GF-D8 (cell line): Measurements from ENCODE around the gene RBX1.
"Not testable (repeated sequence)": the region's sequence is repeated elsewhere in the genome, so short reads cannot be mapped to it uniquely, and the experiment has no call there.

Experiments
- DNase-seq: peaks from one replicate; lab custom pipeline; 2025; lab: John Stamatoyannopoulos, UW

Gene RBX1

GRCh38 chr22:40950962-40951794, at the start of gene RBX1:
TSS of gene RBX1 (plus strand) at chr22:40951378. CDS start at chr22:40951399, 21 bp downstream.
- DNase-seq = peak; percentile 94

GRCh38 chr22:40904101-40904500, 47.1 kb upstream of the RBX1 start:
- no peak for DNase-seq

GRCh38 chr22:40908895-40909294, 42.3 kb upstream of the RBX1 start:
- no peak for DNase-seq

GRCh38 chr22:40911772-40912171, 39.4 kb upstream of the RBX1 start:
- no peak for DNase-seq

GRCh38 chr22:40912987-40913386, 38.2 kb upstream of the RBX1 start:
- DNase-seq = not testable (repeated sequence)

- DNase-seq = no peak
These were observed 31.7 kb upstream of the RBX1 start for GRCh38 chr22:40919446-40919845.

- no peak for DNase-seq
These were observed 30.7 kb upstream of the RBX1 start for GRCh38 chr22:40920526-40920925.

- no peak for DNase-seq
These were observed 28.5 kb upstream of the RBX1 start for GRCh38 chr22:40922484-40923303.

- no peak for DNase-seq
These were observed 22.5 kb upstream of the RBX1 start for GRCh38 chr22:40928657-40929056.

- DNase-seq = no peak
These were observed 18.8 kb upstream of the RBX1 start for GRCh38 chr22:40932396-40932795.

- DNase-seq = no peak
These were observed 12.0 kb upstream of the RBX1 start for GRCh38 chr22:40939202-40939601.

- DNase-seq = no peak
These were observed 822 bp downstream of the RBX1 start for GRCh38 chr22:40951795-40952605.

GRCh38 chr22:40953471-40953870, 2.3 kb downstream of the RBX1 start:
- DNase-seq = no peak

GRCh38 chr22:40954113-40954512, 2.9 kb downstream of the RBX1 start:
- DNase-seq = no peak

GRCh38 chr22:40955571-40955970, 4.4 kb downstream of the RBX1 start:
- DNase-seq = peak; percentile 43

GRCh38 chr22:40957601-40958000, 6.4 kb downstream of the RBX1 start:
- DNase-seq = no peak

GRCh38 chr22:40958299-40958698, 7.1 kb downstream of the RBX1 start:
- no peak for DNase-seq

GRCh38 chr22:40960145-40960544, 9.0 kb downstream of the RBX1 start:
- DNase-seq = no peak

- DNase-seq = peak; percentile 69
These were observed 15.0 kb downstream of the RBX1 start for GRCh38 chr22:40965936-40966725.

GRCh38 chr22:40966726-40967085, 15.5 kb downstream of the RBX1 start:
- DNase-seq = peak; percentile 35

GRCh38 chr22:40967111-40967760, 16.1 kb downstream of the RBX1 start:
- DNase-seq = no peak
